Fibroblast of mammary gland (primary cell): ENCODE results near the gene SAV1.

Experiments
- DNase-seq: peaks from one replicate; pipeline ENCODE4 v3.0.0-alpha.2; 2010; ENCODE audit warnings: low read depth
- H3K4me3 ChIP-seq: 2 replicates; pipeline ENCODE4 v1.5.1; 2011; ENCODE audit warnings: low read depth, mild to moderate bottlenecking, low read length, moderate library complexity; ENCODE audit not compliant: control insufficient read depth
- CTCF ChIP-seq: conservative IDR thresholded peaks from 2 replicates; pipeline ENCODE4 v1.5.1; 2011; ENCODE audit warnings: low read depth, low read length, inconsistent platforms; ENCODE audit not compliant: control insufficient read depth, insufficient read depth

The SAV1 gene

GRCh38 chr14:50667996-50668825 lies at the start of gene SAV1:
TSS of gene SAV1 (minus strand) at chr14:50668306. CDS start at chr14:50667967, 339 bp downstream.
- peak within 1 kb of the TSS; percentile 69 for H3K4me3 ChIP-seq
- no peak for TF ChIP-seq CTCF
- DNase-seq, result peak; percentile 83

- no peak overlapping the region for H3K4me3 ChIP-seq
- DNase-seq, result no peak
- no peak for TF ChIP-seq CTCF
These were observed 49.7 kb upstream of the SAV1 start for GRCh38 chr14:50717811-50718210.

- peak; percentile 61 for DNase-seq
- peak; percentile 92 for TF ChIP-seq CTCF
These were observed 46.5 kb upstream of the SAV1 start for GRCh38 chr14:50714450-50715073.

GRCh38 chr14:50711043-50711442 lies 42.9 kb upstream of the SAV1 start:
- H3K4me3 ChIP-seq, result no peak overlapping the region
- TF ChIP-seq CTCF, result no peak
- no peak for DNase-seq

More at GRCh38 chr14:50714450-50715073, 46.5 kb upstream of the SAV1 start:
- H3K4me3 ChIP-seq, result no peak overlapping the region

- H3K4me3 ChIP-seq, result no peak overlapping the region
- DNase-seq, result no peak
- no peak for TF ChIP-seq CTCF
These were observed 37.0 kb upstream of the SAV1 start for GRCh38 chr14:50705026-50705593.

- DNase-seq, result no peak
- TF ChIP-seq CTCF, result no peak
- H3K4me3 ChIP-seq, result no peak overlapping the region
These were observed 36.4 kb upstream of the SAV1 start for GRCh38 chr14:50704454-50705010.
